ENCODE results near the gene NRDE2.

DNA sequence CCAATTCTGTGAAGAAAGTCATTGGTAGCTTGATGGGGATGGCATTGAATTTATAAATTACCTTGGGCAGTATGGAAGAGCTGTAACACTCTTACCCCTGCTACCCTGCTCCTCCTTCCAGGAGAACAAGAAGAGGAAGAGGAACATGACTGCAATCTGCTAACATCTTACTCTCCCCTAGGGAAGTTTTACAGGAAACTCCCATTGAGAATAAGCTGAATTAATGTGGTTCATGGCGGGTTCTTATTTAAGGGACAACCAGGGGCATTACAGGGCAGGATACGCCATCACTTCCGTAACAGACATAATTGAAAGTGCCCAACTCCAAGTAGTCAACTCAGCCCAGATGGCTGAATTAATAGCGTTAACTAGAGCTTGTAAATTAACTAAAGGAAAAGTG lies 84.8 kb downstream of the NRDE2 start:
- no peak for TF ChIP-seq CTCF (IDR thresholded peaks at IDR 0.05; ENCODE audit: low read depth, low read length)
- no peak for TF ChIP-seq EZH2phosphoT487 (IDR thresholded peaks at IDR 0.05; ENCODE audit: low read depth)

Data from OCI-LY3 (cell line).